KMS-11 (cell line): ENCODE data around the gene SERPINA6.

Experiments used
- H2AFZ ChIP-seq: fragments of 200-600 bp; sonication (generic); 2 replicates; pipeline ENCODE4 v1.6.1; 2016; ENCODE audit warnings: antibody characterized with exemption, mixed run types, low read depth
- H3K27ac ChIP-seq: fragments of 200-600 bp; sonication (generic); 2 replicates; pipeline ENCODE4 v1.6.1; 2016; ENCODE audit warnings: mild to moderate bottlenecking, mixed run types
- H3K27me3 ChIP-seq: fragments of 200-600 bp; sonication (generic); 2 replicates; pipeline ENCODE4 v1.6.1; 2017; ENCODE audit warnings: mild to moderate bottlenecking, low read depth, mixed run types, moderate library complexity; ENCODE audit not compliant: insufficient read depth
- H3K36me3 ChIP-seq: fragments of 200-600 bp; sonication (generic); 2 replicates; pipeline ENCODE4 v1.6.1; 2017; ENCODE audit warnings: mild to moderate bottlenecking, mixed run types; ENCODE audit not compliant: insufficient read depth
- H3K4me1 ChIP-seq: fragments of 200-600 bp; sonication (generic); 2 replicates; pipeline ENCODE4 v1.6.1; 2016; ENCODE audit warnings: mild to moderate bottlenecking, low read depth, mixed run types; ENCODE audit not compliant: poor library complexity, severe bottlenecking
- H3K4me2 ChIP-seq: fragments of 200-600 bp; sonication (generic); 2 replicates; pipeline ENCODE4 v1.7.0; 2016; ENCODE audit warnings: mild to moderate bottlenecking, mixed run types
- H3K4me3 ChIP-seq: fragments of 200-600 bp; sonication (generic); IDR thresholded peaks from 2 replicates; pipeline ENCODE4 v1.6.1; 2017; ENCODE audit warnings: low read depth, low read length, mixed read lengths; ENCODE audit not compliant: insufficient read depth
- H3K79me2 ChIP-seq: fragments of 200-600 bp; sonication (generic); 2 replicates; pipeline ENCODE4 v1.6.1; 2016; ENCODE audit warnings: low read depth, mixed run types; ENCODE audit not compliant: insufficient read depth
- H3K9ac ChIP-seq: fragments of 200-600 bp; sonication (generic); 2 replicates; pipeline ENCODE4 v1.6.1; 2016; ENCODE audit warnings: mild to moderate bottlenecking, mixed run types
- H4K20me1 ChIP-seq: fragments of 200-600 bp; sonication (generic); 2 replicates; pipeline ENCODE4 v1.6.1; 2016; ENCODE audit warnings: mild to moderate bottlenecking, mixed run types; ENCODE audit not compliant: insufficient read depth
- CTCF ChIP-seq: fragments of 200-600 bp; sonication (generic); conservative IDR thresholded peaks from 2 replicates; pipeline ENCODE4 v1.6.1; 2017; ENCODE audit warnings: low read depth, mild to moderate bottlenecking, antibody characterized with exemption, low read length, moderate library complexity, mixed read lengths

Gene SERPINA6

GRCh38 chr14:94288610-94289465 is 34.3 kb downstream of the SERPINA6 start:
- TF ChIP-seq CTCF = no peak
- no peak overlapping the region for H3K9ac ChIP-seq
- H4K20me1 ChIP-seq = no peaks in the 10 kb centered on the region
- H3K4me1 ChIP-seq = no peaks in the 10 kb centered on the region
- H3K36me3 ChIP-seq = no peaks in the 10 kb centered on the region
- no peak overlapping the region for H2AFZ ChIP-seq
- H3K27ac ChIP-seq = no peak overlapping the region
- H3K79me2 ChIP-seq = no peaks in the 10 kb centered on the region
- H3K4me2 ChIP-seq = no peak overlapping the region
- H3K27me3 ChIP-seq = no peaks in the 10 kb centered on the region
- H3K4me3 ChIP-seq = no peak overlapping the region

DNA sequence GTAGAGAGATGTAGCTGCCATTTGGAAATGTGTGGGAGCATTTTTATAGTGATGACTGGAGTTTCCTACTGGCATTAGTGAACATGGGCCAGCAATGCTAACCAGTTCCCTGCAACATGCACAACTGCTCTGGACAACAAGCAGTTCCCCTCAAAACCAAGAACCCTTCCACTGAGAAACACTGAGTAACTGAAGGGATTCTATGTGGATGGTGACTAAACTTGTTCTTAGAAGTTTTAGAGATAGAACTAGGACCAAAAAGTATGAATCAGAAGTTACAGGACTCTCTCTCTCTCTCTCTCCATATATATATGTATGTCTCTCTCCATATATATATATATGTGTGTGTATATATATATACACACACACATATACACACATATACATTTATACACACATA is 38.0 kb downstream of the SERPINA6 start:
- Histone ChIP-seq H3K9ac (no peak overlapping the region), H3K36me3 (no peaks in the 10 kb centered on the region), H3K27me3 (no peaks in the 10 kb centered on the region), H3K79me2 (no peaks in the 10 kb centered on the region), H2AFZ (no peak overlapping the region), H4K20me1 (no peaks in the 10 kb centered on the region), H3K4me2 (no peak overlapping the region), H3K4me1 (no peaks in the 10 kb centered on the region), H3K27ac (no peak overlapping the region), H3K4me3 (no peak overlapping the region)
- TF ChIP-seq CTCF = no peak

DNA sequence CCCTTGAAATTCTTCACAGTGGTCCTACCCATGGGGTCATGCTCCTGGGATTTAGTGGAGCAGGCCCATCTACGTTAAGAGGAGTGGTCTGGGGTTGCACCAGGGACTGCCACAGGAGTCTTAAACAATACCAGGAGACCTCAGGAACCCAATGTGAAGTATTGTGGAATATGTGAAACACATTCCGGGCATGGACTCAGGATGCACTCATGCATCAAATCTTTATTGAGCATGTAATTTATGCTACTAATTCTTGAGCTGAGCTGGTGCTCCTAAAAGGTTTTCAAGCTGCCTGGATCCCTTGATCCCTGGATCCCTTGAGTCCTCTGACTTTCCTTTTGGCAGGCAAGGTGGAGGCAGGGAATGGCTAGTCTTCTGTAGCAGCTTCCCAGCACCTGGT is 38.9 kb downstream of the SERPINA6 start:
- Histone ChIP-seq H3K4me1 (no peaks in the 10 kb centered on the region), H3K36me3 (no peaks in the 10 kb centered on the region), H3K4me2 (no peak overlapping the region), H2AFZ (no peak overlapping the region), H3K27ac (no peak overlapping the region), H3K4me3 (no peak overlapping the region), H4K20me1 (no peaks in the 10 kb centered on the region), H3K9ac (no peak overlapping the region), H3K27me3 (no peaks in the 10 kb centered on the region), H3K79me2 (no peaks in the 10 kb centered on the region)
- TF ChIP-seq CTCF = no peak

DNA sequence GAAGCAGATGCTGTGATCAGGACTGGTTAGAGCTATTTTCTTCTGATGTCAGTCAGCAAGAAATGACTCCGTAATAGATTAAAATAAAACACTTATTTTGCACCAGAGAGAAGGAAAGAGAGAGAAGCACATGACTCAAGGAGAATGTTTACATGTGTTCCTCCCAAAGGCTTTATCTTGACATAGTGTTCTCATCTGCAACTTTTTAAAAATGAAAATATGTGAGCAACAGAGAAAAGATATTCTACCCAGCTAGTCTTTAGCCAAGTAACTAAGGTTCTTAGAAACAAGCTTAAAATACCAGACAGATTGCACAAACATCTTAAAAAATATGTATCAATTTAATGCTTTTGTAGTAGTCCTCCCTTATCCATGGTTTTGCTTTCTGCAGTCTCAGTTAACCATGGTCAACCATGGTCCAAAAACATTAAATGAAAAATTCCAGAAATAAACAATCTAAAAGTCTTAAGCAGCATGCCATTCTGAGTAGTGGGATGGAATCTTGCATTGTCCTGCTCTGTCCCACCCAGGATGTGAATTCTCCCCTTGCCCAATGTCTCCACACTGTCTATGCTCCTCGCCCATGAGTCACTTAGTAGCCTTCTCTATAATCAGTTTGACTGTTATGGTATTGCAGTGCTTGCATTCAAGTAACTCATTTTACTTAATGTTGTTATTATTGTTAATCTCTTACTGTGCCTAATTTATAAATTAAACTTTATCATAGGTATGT is 40.0 kb downstream of the SERPINA6 start:
- Histone ChIP-seq H3K4me2 (no peak overlapping the region), H3K9ac (no peak overlapping the region), H2AFZ (no peak overlapping the region), H4K20me1 (no peaks in the 10 kb centered on the region), H3K4me3 (no peak overlapping the region), H3K27ac (no peak overlapping the region), H3K79me2 (no peaks in the 10 kb centered on the region), H3K4me1 (no peaks in the 10 kb centered on the region), H3K36me3 (no peaks in the 10 kb centered on the region), H3K27me3 (no peaks in the 10 kb centered on the region)
- no peak for TF ChIP-seq CTCF
